NCI-H1436 (cell line): ENCODE results near the gene C1GALT1C1L.
"Not testable (repeated sequence)": the region's sequence is repeated elsewhere in the genome, so short reads cannot be mapped to it uniquely, and the experiment has no call there.

Experiments
- DNase-seq: peaks from one replicate; lab custom pipeline; 2025; lab: John Stamatoyannopoulos, UW

The C1GALT1C1L gene

GRCh38 chr2:43676322-43677050, at the start of gene C1GALT1C1L:
Gene C1GALT1C1L (minus strand): TSS chr2:43676429. CDS start chr2:43676322, 107 bp downstream.
- DNase-seq = peak; percentile 54

GRCh38 chr2:43725711-43726246, 49.5 kb upstream of the C1GALT1C1L start:
- DNase-seq = no peak

GRCh38 chr2:43724728-43725526, 48.7 kb upstream of the C1GALT1C1L start:
- DNase-seq = no peak

- no peak for DNase-seq
Observed at GRCh38 chr2:43718530-43719124, 42.4 kb upstream of the C1GALT1C1L start.

- no peak for DNase-seq
Observed at GRCh38 chr2:43717322-43717721, 41.1 kb upstream of the C1GALT1C1L start.

- DNase-seq = no peak
Observed at GRCh38 chr2:43715300-43716098, 39.3 kb upstream of the C1GALT1C1L start.

- DNase-seq = no peak
Observed at GRCh38 chr2:43714164-43714563, 37.9 kb upstream of the C1GALT1C1L start.

GRCh38 chr2:43710866-43711265, 34.6 kb upstream of the C1GALT1C1L start:
- no peak for DNase-seq

- DNase-seq = no peak
Observed at GRCh38 chr2:43708891-43709290, 32.7 kb upstream of the C1GALT1C1L start.

- no peak for DNase-seq
Observed at GRCh38 chr2:43708178-43708577, 31.9 kb upstream of the C1GALT1C1L start.

- DNase-seq = no peak
Observed at GRCh38 chr2:43707255-43708015, 31.2 kb upstream of the C1GALT1C1L start.

- DNase-seq = no peak
Observed at GRCh38 chr2:43701111-43701510, 24.9 kb upstream of the C1GALT1C1L start.

- no peak for DNase-seq
Observed at GRCh38 chr2:43699761-43700160, 23.5 kb upstream of the C1GALT1C1L start.

GRCh38 chr2:43698140-43698539, 21.9 kb upstream of the C1GALT1C1L start:
- DNase-seq = not testable (repeated sequence)

GRCh38 chr2:43692428-43692994, 16.3 kb upstream of the C1GALT1C1L start:
- DNase-seq = no peak

GRCh38 chr2:43689999-43690398, 13.8 kb upstream of the C1GALT1C1L start:
- no peak for DNase-seq

GRCh38 chr2:43685357-43685756, 9.1 kb upstream of the C1GALT1C1L start:
- DNase-seq = no peak

GRCh38 chr2:43677783-43678182, 1.6 kb upstream of the C1GALT1C1L start:
- not testable (repeated sequence) for DNase-seq

- no peak for DNase-seq
Observed at GRCh38 chr2:43675646-43676321, 445 bp downstream of the C1GALT1C1L start.

- no peak for DNase-seq
Observed at GRCh38 chr2:43657241-43657640, 19.0 kb downstream of the C1GALT1C1L start.
